NOMO-1 treated with DMSO at 0.1 percent for 48 hours (cell line): ENCODE measurements around the gene MAGEC2.

Experiments
- DNase-seq: peaks from one replicate; lab custom pipeline; 2025; ENCODE audit not compliant: unreplicated experiment; lab: John Stamatoyannopoulos, UW

Gene MAGEC2

GRCh38 chrX:142204522-142205433 is at the start of gene MAGEC2:
TSS of gene MAGEC2 (minus strand) at chrX:142205290. CDS start at chrX:142203987, 1,303 bp downstream.
- DNase-seq = no peak

- DNase-seq = no peak
Measured at GRCh38 chrX:142251680-142252079, 46.6 kb upstream of the MAGEC2 start.

- no peak for DNase-seq
Measured at GRCh38 chrX:142251202-142251601, 46.1 kb upstream of the MAGEC2 start.

GRCh38 chrX:142250502-142250901 is 45.4 kb upstream of the MAGEC2 start:
- DNase-seq = no peak

GRCh38 chrX:142249721-142250120 is 44.6 kb upstream of the MAGEC2 start:
- no peak for DNase-seq

GRCh38 chrX:142244568-142244967 is 39.5 kb upstream of the MAGEC2 start:
- no peak for DNase-seq

- no peak for DNase-seq
Measured at GRCh38 chrX:142238536-142238935, 33.4 kb upstream of the MAGEC2 start.

GRCh38 chrX:142233400-142233799 is 28.3 kb upstream of the MAGEC2 start:
- no peak for DNase-seq

GRCh38 chrX:142214081-142214480 is 9.0 kb upstream of the MAGEC2 start:
- DNase-seq = no peak

GRCh38 chrX:142201113-142201512 is 4.0 kb downstream of the MAGEC2 start:
- DNase-seq = no peak

GRCh38 chrX:142186103-142186502 is 19.0 kb downstream of the MAGEC2 start:
- no peak for DNase-seq

- DNase-seq = no peak
Measured at GRCh38 chrX:142184756-142185602, 20.1 kb downstream of the MAGEC2 start.

GRCh38 chrX:142156567-142156966 is 48.5 kb downstream of the MAGEC2 start:
- no peak for DNase-seq
